Sigmoid colon (tissue), 7 donors: Measurements from ENCODE around the gene ALMS1. TPM values are rescaled to one million over a fixed set of nuclear protein-coding genes. Genes with fewer than 3 reads are reported as not detected.

ENCODE experiments used
- DNase-seq: peaks from one replicate; pipeline ENCODE4 v3.0.0-alpha.2; 2019
- H3K27ac ChIP-seq, 4 donors: fragments of 200-600 bp; sonication (generic); one replicate each; pipeline ENCODE4 v1.5.1; 2016 to 2019; ENCODE audit warnings: mild to moderate bottlenecking in 1 of 4
- H3K27me3 ChIP-seq, 3 donors: fragments of 200-600 bp; sonication (generic); one replicate each; pipeline ENCODE4 v1.5.1; 2019; ENCODE audit warnings: mild to moderate bottlenecking in 1 of 3
- H3K36me3 ChIP-seq, 4 donors: fragments of 200-600 bp; sonication (generic); one replicate each; pipeline ENCODE4 v1.5.1; 2016 to 2019
- H3K4me1 ChIP-seq, 4 donors: fragments of 200-600 bp; sonication (generic); one replicate each; pipeline ENCODE4 v1.5.1; 2017 to 2019
- H3K4me3 ChIP-seq, 4 donors: fragments of 200-600 bp; sonication (generic); one replicate each; pipeline ENCODE4 v1.5.1; 2017 to 2019; ENCODE audit warnings: mild to moderate bottlenecking in 2 of 4, moderate library complexity in 1 of 4
- H3K9me3 ChIP-seq, 4 donors: fragments of 200-600 bp in 3 of 4; sonication (generic) in 3 of 4; one replicate each; pipeline versions ENCODE4 v1.5.1 to v1.6.1; 2013 to 2019
- EP300 ChIP-seq, 4 donors: sonication (generic); formaldehyde crosslinking; IDR thresholded peaks; one replicate each; pipeline ENCODE4 v1.6.1; 2017; ENCODE audit warnings: antibody characterized with exemption in 4 of 4
- POLR2A ChIP-seq, 2 donors: fragments of 450-650 bp; IDR thresholded peaks; one replicate each; pipeline ENCODE4 v1.6.1; 2016; ENCODE audit warnings: antibody characterized with exemption in 2 of 2, mild to moderate bottlenecking in 2 of 2, moderate library complexity in 2 of 2
- POLR2AphosphoS5 ChIP-seq, 4 donors: sonication (generic); formaldehyde crosslinking; IDR thresholded peaks; one replicate each; pipeline ENCODE4 v1.6.1; 2017; ENCODE audit warnings: antibody characterized with exemption in 4 of 4
- WGBS, 2 donors: extraction: QIAGEN DNeasy Blood & Tissue Kit; methylation state at CpG; one replicate each; pipeline ENCODE4 v1.1.7; 2013; 5-methylcytosine and 5-hydroxymethylcytosine counted together
- intact Hi-C: fragments of 100-400 bp; cut with DNase I; formaldehyde crosslinking; loops from one replicate; pipeline ENCODE4 v1.15.1; 2023
- polyA plus RNA-seq, 3 donors: library from polyadenylated mRNA; stranded (reverse); fragments of 200-250 nt; gene quantifications; one replicate each; pipeline ENCODE4 v1.2.3, GENCODE V29; 2013
- total RNA-seq, 4 donors: library from RNA; depleted of rRNA; stranded (reverse); fragments of >200 nt; gene quantifications; one replicate each; pipeline ENCODE4 v1.1.0, GENCODE V29; 2016
- TF ChIP-seq, protein P1 (sequence below), 4 experiments: fragments of 450-650 bp in 3 of 4; fragments of 200-600 bp in 1 of 4; IDR thresholded peaks; one replicate each; pipeline ENCODE4 v1.5.1; 2016 to 2019; ENCODE audit warnings: antibody characterized with exemption in 4 of 4, mild to moderate bottlenecking in 3 of 4, moderate library complexity in 2 of 4
- donor health status: healthy with polysubstance abuse.
- donor health status: Bipolar disorder and iron deficiency.
- donor health status: healthy.

Gene ALMS1
- total and polyA plus RNA-seq, 7 donors: 3.5 to 47.6 (median 29.3) TPM

DNA sequence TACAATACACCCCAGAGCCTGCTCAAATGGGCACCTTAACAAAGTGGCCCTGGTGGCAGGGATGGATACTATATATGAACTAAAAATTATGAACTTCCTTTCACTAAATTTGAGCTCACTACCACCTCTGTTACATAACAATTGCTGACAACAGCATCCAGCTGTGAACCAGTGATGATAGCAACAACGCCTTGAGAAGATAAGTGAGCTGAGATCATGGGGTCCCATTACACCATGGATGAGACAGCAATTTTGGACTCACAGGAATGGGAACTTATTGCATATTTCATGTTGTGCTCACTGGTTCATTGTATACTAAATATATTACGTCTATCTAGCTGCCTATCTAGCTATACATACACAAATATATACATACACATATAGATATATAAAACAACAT, 16.9 kb upstream of the ALMS1 start:
- TF ChIP-seq EP300 (IDR thresholded peaks at IDR 0.05): no peak
- TF ChIP-seq, protein P1, sequence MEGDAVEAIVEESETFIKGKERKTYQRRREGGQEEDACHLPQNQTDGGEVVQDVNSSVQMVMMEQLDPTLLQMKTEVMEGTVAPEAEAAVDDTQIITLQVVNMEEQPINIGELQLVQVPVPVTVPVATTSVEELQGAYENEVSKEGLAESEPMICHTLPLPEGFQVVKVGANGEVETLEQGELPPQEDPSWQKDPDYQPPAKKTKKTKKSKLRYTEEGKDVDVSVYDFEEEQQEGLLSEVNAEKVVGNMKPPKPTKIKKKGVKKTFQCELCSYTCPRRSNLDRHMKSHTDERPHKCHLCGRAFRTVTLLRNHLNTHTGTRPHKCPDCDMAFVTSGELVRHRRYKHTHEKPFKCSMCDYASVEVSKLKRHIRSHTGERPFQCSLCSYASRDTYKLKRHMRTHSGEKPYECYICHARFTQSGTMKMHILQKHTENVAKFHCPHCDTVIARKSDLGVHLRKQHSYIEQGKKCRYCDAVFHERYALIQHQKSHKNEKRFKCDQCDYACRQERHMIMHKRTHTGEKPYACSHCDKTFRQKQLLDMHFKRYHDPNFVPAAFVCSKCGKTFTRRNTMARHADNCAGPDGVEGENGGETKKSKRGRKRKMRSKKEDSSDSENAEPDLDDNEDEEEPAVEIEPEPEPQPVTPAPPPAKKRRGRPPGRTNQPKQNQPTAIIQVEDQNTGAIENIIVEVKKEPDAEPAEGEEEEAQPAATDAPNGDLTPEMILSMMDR (IDR thresholded peaks at IDR 0.05): no peak
- no peak for TF ChIP-seq POLR2AphosphoS5 (IDR thresholded peaks at IDR 0.05)
- no peak for TF ChIP-seq POLR2A (IDR thresholded peaks at IDR 0.05)
- Histone ChIP-seq H3K27me3 (no peaks in the 10 kb centered on the region), H3K4me3 (no peak overlapping the region), H3K36me3 (no peaks in the 10 kb centered on the region), H3K9me3 (no peaks in the 10 kb centered on the region), H3K27ac (no peak overlapping the region), H3K4me1 (no peaks in the 10 kb centered on the region)
- intact Hi-C loops: no loop called here
- 76 to 82% methylated on average over 2 of the region's 2 CpGs for WGBS, 2 donors
- DNase-seq: no peak

- intact Hi-C loops: no loop called here
- 87 to 89% methylated on average over 3 of the region's 3 CpGs for WGBS, 2 donors
- no peak for DNase-seq
- Histone ChIP-seq H3K4me1 (no peaks in the 10 kb centered on the region), H3K36me3 (no peaks in the 10 kb centered on the region), H3K27me3 (no peaks in the 10 kb centered on the region), H3K4me3 (no peak overlapping the region), H3K9me3 (no peaks in the 10 kb centered on the region), H3K27ac (no peak overlapping the region)
- TF ChIP-seq, protein P1 (IDR thresholded peaks at IDR 0.05): no peak
- no peak for TF ChIP-seq POLR2A (IDR thresholded peaks at IDR 0.05)
- TF ChIP-seq POLR2AphosphoS5 (IDR thresholded peaks at IDR 0.05): no peak
- TF ChIP-seq EP300 (IDR thresholded peaks at IDR 0.05): no peak
Measured at GRCh38 chr2:73370348-73370747, 15.3 kb upstream of the ALMS1 start.

DNA sequence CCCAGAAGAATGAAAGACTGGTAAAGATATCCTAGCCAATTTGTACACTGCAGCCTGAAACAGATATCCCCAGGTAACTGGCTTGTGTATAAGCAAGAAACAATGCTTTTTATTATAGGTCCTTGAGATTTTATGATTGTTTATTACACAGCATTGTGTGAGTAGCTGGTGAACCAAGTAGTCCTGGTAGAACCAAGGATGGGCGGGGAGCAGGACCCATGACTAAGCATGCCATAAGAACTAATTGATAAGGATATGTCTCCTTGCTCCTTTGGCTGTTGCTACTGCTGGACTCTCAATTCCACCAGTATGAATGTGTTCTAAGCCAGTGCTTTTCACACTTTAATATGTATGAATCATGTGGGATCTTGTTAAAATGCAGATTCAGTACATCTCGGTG, 12.3 kb upstream of the ALMS1 start:
- Histone ChIP-seq H3K36me3 (no peaks in the 10 kb centered on the region), H3K27ac (no peak overlapping the region), H3K27me3 (peaks cover 0 to 9% (median 0%) of the 10 kb centered on the region in 3 donors), H3K4me1 (no peaks in the 10 kb centered on the region), H3K9me3 (no peaks in the 10 kb centered on the region), H3K4me3 (no peak overlapping the region)
- 32 to 62% methylated on average over 2 of the region's 2 CpGs for WGBS, 2 donors
- TF ChIP-seq POLR2A (IDR thresholded peaks at IDR 0.05): no peak
- intact Hi-C loops: no loop called here
- DNase-seq: no peak

DNA sequence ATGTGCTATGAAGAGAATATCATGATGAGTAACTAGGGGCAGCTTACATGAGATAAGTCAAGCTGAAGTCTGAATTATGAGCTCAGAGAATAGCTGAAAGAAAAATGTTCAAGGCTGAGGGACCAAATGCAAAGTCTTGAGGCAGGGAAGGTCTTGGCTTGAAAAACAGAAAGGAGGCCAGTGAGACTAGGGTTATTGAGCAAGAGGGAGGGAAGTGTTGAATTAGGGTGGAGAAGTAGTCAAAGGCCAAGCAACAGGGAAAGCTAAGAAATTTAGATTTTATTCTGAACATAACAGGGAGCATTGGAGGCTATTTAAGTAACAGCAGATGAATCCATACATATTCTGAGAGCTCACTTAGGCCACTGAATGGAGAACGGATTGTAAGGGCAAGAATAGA, 11.4 kb upstream of the ALMS1 start:
- H3K27ac ChIP-seq: no peak overlapping the region
- 71 to 73% methylated on average over 1 of the region's 1 CpG for WGBS, 2 donors
- H3K27me3 ChIP-seq: peaks cover 0 to 9% (median 0%) of the 10 kb centered on the region in 3 donors
- no peaks in the 10 kb centered on the region for H3K9me3 ChIP-seq
- TF ChIP-seq POLR2AphosphoS5 (IDR thresholded peaks at IDR 0.05): no peak
- no peaks in the 10 kb centered on the region for H3K4me1 ChIP-seq
- no peak overlapping the region for H3K4me3 ChIP-seq
- DNase-seq: no peak
- H3K36me3 ChIP-seq: no peaks in the 10 kb centered on the region
- intact Hi-C loops: no loop called here

DNA sequence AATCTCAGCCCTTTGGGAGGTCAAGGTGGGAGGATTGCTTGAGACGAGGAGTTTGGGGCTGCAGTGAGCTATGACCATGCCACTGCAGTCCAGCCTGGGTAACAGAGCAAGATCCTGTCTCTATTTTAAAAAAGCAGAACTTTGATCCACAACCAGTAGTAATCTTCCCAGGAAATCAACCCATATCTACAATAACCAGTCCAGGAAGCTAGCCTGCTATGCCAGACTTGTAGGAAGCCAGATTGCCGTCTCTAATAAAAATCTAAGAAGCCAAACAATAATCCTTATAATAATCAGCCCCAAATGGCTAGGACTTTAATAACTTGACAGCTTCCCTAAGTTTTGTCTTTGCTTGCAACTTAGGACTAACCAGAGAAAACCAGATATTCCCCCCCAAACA, 9.0 kb upstream of the ALMS1 start:
- no peaks in the 10 kb centered on the region for H3K4me1 ChIP-seq
- H3K27ac ChIP-seq: no peak overlapping the region
- 89 to 91% methylated on average over 2 of the region's 2 CpGs for WGBS, 2 donors
- no peak overlapping the region for H3K4me3 ChIP-seq
- TF ChIP-seq EP300 (IDR thresholded peaks at IDR 0.05) (no peak), POLR2A (IDR thresholded peaks at IDR 0.05) (no peak), POLR2AphosphoS5 (IDR thresholded peaks at IDR 0.05) (no peak)
- TF ChIP-seq, protein P1 (IDR thresholded peaks at IDR 0.05): no peak
- no peaks in the 10 kb centered on the region for H3K36me3 ChIP-seq
- intact Hi-C loops: no loop called here
- H3K27me3 ChIP-seq: peaks cover 0 to 9% (median 0%) of the 10 kb centered on the region in 3 donors
- no peak for DNase-seq
- H3K9me3 ChIP-seq: no peaks in the 10 kb centered on the region

DNA sequence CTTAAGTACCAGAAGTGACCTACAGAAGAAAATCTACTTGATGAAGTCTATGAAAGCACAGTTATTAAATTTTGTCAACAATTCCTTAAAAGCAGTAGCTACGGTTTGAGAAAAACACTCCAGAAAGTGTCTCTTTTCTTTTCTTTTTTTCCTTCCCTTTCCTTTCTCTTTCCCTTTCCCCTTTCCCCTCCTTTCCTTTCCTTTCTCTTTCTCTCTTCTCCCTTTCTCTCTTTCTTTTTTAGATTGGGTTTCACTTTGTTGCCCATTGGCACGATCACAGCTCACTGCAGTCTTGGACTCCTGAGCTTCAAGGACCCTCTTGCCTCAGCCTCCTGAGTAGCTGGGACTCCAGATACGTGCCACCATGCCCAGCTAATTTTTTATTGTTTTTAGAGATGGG, 2.6 kb upstream of the ALMS1 start:
- peaks cover 0 to 26% (median 16%) of the 10 kb centered on the region in 4 donors for H3K4me1 ChIP-seq
- no peak overlapping the region for H3K4me3 ChIP-seq
- H3K27me3 ChIP-seq: peaks cover 0 to 3% (median 0%) of the 10 kb centered on the region in 3 donors
- H3K36me3 ChIP-seq: no peaks in the 10 kb centered on the region
- TF ChIP-seq EP300 (IDR thresholded peaks at IDR 0.05) (no peak), POLR2A (IDR thresholded peaks at IDR 0.05) (no peak), POLR2AphosphoS5 (IDR thresholded peaks at IDR 0.05) (no peak)
- TF ChIP-seq, protein P1 (IDR thresholded peaks at IDR 0.05): no peak
- 81 to 87% methylated on average over 3 of the region's 3 CpGs for WGBS, 2 donors
- intact Hi-C loops: loop anchor here (10.0 kb wide), 1 partner anchor 352 kb away; the partner anchor contains the start of gene TPRKB
- DNase-seq: no peak
- no peak overlapping the region for H3K27ac ChIP-seq
- no peaks in the 10 kb centered on the region for H3K9me3 ChIP-seq
